GM23338 (cell line): ENCODE measurements around the gene GSTM2. TPM values are rescaled to one million over a fixed set of nuclear protein-coding genes. Genes with fewer than 3 reads are reported as not detected.

Source experiments
- ATAC-seq: fragments of 200-7000 bp; cut with Tn5 transposase; 3 replicates; pipeline ENCODE4 v1.9.1; 2020
- DNase-seq: peaks from one replicate; pipeline ENCODE4 v3.0.0-alpha.2; 2015; ENCODE audit warnings: low spot score
- H2AFZ ChIP-seq: fragments of 200-600 bp; sonication (generic); 2 replicates; pipeline ENCODE4 v1.8.0; 2016; ENCODE audit warnings: antibody characterized with exemption, mild to moderate bottlenecking, moderate library complexity
- H3F3A ChIP-seq: fragments of 200-600 bp; sonication (generic); replicated peaks from 2 replicates; pipeline ENCODE4 v1.8.0; 2017; ENCODE audit warnings: antibody characterized with exemption, mixed run types, low read depth
- H3K27ac ChIP-seq: fragments of 200-600 bp; sonication (generic); 2 replicates; pipeline ENCODE4 v1.6.1; 2016; ENCODE audit warnings: low read depth
- H3K27me3 ChIP-seq: fragments of 200-600 bp; sonication (generic); 2 replicates; pipeline ENCODE4 v1.8.0; 2016; ENCODE audit warnings: mild to moderate bottlenecking, mixed run types, moderate library complexity; ENCODE audit not compliant: insufficient read depth
- H3K36me3 ChIP-seq: fragments of 200-600 bp; sonication (generic); 2 replicates; pipeline ENCODE4 v1.8.0; 2016; ENCODE audit warnings: mild to moderate bottlenecking; ENCODE audit not compliant: insufficient read depth
- H3K4me1 ChIP-seq: fragments of 200-600 bp; sonication (generic); 2 replicates; pipeline ENCODE4 v1.8.0; 2016; ENCODE audit warnings: mild to moderate bottlenecking, moderate library complexity; ENCODE audit not compliant: insufficient read depth
- H3K4me2 ChIP-seq: fragments of 200-600 bp; sonication (generic); 2 replicates; pipeline ENCODE4 v1.7.1; 2017; ENCODE audit warnings: mixed run types
- H3K4me3 ChIP-seq: fragments of 200-600 bp; sonication (generic); 2 replicates; pipeline ENCODE4 v1.6.1; 2016; ENCODE audit warnings: mixed run types
- H3K79me2 ChIP-seq: fragments of 200-600 bp; sonication (generic); replicated peaks from 2 replicates; pipeline ENCODE4 v1.8.0; 2017; ENCODE audit warnings: mild to moderate bottlenecking; ENCODE audit not compliant: insufficient read depth
- H3K9me2 ChIP-seq: fragments of 200-600 bp; sonication (generic); 2 replicates; pipeline ENCODE4 v1.8.0; 2017; ENCODE audit not compliant: insufficient read depth
- H4K20me1 ChIP-seq: fragments of 200-600 bp; sonication (generic); replicated peaks from 2 replicates; pipeline ENCODE4 v1.8.0; 2017; ENCODE audit warnings: mild to moderate bottlenecking; ENCODE audit not compliant: insufficient read depth
- H3K27ac Mint-ChIP-seq: 2 replicates; pipeline ENCODE4 v1.8.0; 2020; ENCODE audit warnings: inconsistent platforms, mild to moderate bottlenecking, moderate library complexity, mixed read lengths
- H3K27me3 Mint-ChIP-seq: 3 replicates; pipeline ENCODE4 v1.8.0; 2022; ENCODE audit warnings: low read depth, mild to moderate bottlenecking, moderate library complexity, mixed read lengths, inconsistent platforms; ENCODE audit not compliant: insufficient read depth, poor library complexity
- H3K36me3 Mint-ChIP-seq: 3 replicates; pipeline ENCODE4 v1.8.0; 2021; ENCODE audit warnings: low read depth, mild to moderate bottlenecking, inconsistent platforms, moderate library complexity, mixed read lengths
- H3K4me1 Mint-ChIP-seq: 3 replicates; pipeline ENCODE4 v1.8.0; 2020; ENCODE audit warnings: mild to moderate bottlenecking, inconsistent platforms, mixed read lengths
- H3K4me3 Mint-ChIP-seq: 3 replicates; pipeline ENCODE4 v1.8.0; 2021; ENCODE audit warnings: moderate library complexity, mild to moderate bottlenecking, inconsistent platforms, mixed read lengths
- H3K9me3 Mint-ChIP-seq: 3 replicates; pipeline ENCODE4 v1.8.0; 2020; ENCODE audit warnings: moderate library complexity, mild to moderate bottlenecking, inconsistent platforms, mixed read lengths
- CREB1 ChIP-seq: fragments of 250-450 bp; sonication (Bioruptor Pico); IDR thresholded peaks from 2 replicates; pipeline ENCODE4 v1.5.0; 2020; ENCODE audit warnings: low read depth, mild to moderate bottlenecking, moderate library complexity
- CTCF ChIP-seq, 2 experiments: fragments of 200-600 bp in 1 of 2; sonication (generic) in 1 of 2; conservative IDR thresholded peaks; 2 replicates each; pipeline versions ENCODE4 v1.5.1 to v1.6.1; 2016 to 2017; ENCODE audit warnings: antibody characterized with exemption in 2 of 2, low read depth in 2 of 2, mild to moderate bottlenecking in 2 of 2, moderate library complexity in 1 of 2
- ETS1 ChIP-seq: IDR thresholded peaks from 2 replicates; pipeline ENCODE4 v1.6.1; 2016; ENCODE audit warnings: antibody characterized with exemption
- EZH2 ChIP-seq: fragments of 200-600 bp; sonication (generic); IDR thresholded peaks from one replicate; pipeline ENCODE4 v1.8.0; 2017; ENCODE audit warnings: antibody characterized with exemption, mild to moderate bottlenecking, low read depth; ENCODE audit not compliant: unreplicated experiment
- EZH2phosphoT487 ChIP-seq: fragments of 200-600 bp; sonication (generic); IDR thresholded peaks from one replicate; pipeline ENCODE4 v1.8.1; 2018; ENCODE audit warnings: antibody characterized with exemption; ENCODE audit not compliant: unreplicated experiment
- JUNB ChIP-seq: IDR thresholded peaks from one replicate; pipeline ENCODE4 v1.6.1; 2016; ENCODE audit warnings: antibody characterized with exemption; ENCODE audit not compliant: unreplicated experiment
- NANOG ChIP-seq: IDR thresholded peaks from 2 replicates; pipeline ENCODE4 v1.6.1; 2016; ENCODE audit warnings: antibody characterized with exemption, borderline replicate concordance
- POLR2AphosphoS5 ChIP-seq: IDR thresholded peaks from 2 replicates; pipeline ENCODE4 v1.6.1; 2016; ENCODE audit warnings: antibody characterized with exemption, low read depth
- REST ChIP-seq: IDR thresholded peaks from one replicate; pipeline ENCODE4 v1.6.1; 2018; ENCODE audit warnings: antibody characterized with exemption; ENCODE audit not compliant: unreplicated experiment
- STAT1 ChIP-seq: IDR thresholded peaks from one replicate; pipeline ENCODE4 v1.6.1; 2016; ENCODE audit warnings: antibody characterized with exemption; ENCODE audit not compliant: unreplicated experiment
- ZNF114 ChIP-seq: fragments of 250-450 bp; sonication (Bioruptor Pico); IDR thresholded peaks from 2 replicates; pipeline ENCODE4 v1.5.0; 2020; ENCODE audit warnings: mild to moderate bottlenecking, moderate library complexity
- ZNF331 ChIP-seq: fragments of 250-450 bp; sonication (Bioruptor Pico); IDR thresholded peaks from 2 replicates; pipeline ENCODE4 v1.5.0; 2020; ENCODE audit warnings: low read depth, mild to moderate bottlenecking, moderate library complexity
- polyA plus RNA-seq: library from polyadenylated mRNA; unstranded; fragments of >200 nt; fragmentation: Nextera tagmentation; extraction: Ambion mirVana; gene quantifications from 2 replicates; pipeline ENCODE4 v1.2.1, GENCODE V29; 2016
- total RNA-seq: library from RNA; depleted of rRNA; stranded (reverse); fragments of >200 nt; shearing (Covaris generic); gene quantifications from 2 replicates; pipeline ENCODE4 v1.2.3, GENCODE V29; 2014
- TF ChIP-seq, protein P1 (sequence below): fragments of 250-450 bp; sonication (Bioruptor Pico); IDR thresholded peaks from 2 replicates; pipeline ENCODE4 v1.5.0; 2020; ENCODE audit warnings: mild to moderate bottlenecking, moderate library complexity

GSTM2 gene
- total and polyA plus RNA-seq, 2 experiments from 2014 or later, result 8.9 to 16.0 TPM

DNA sequence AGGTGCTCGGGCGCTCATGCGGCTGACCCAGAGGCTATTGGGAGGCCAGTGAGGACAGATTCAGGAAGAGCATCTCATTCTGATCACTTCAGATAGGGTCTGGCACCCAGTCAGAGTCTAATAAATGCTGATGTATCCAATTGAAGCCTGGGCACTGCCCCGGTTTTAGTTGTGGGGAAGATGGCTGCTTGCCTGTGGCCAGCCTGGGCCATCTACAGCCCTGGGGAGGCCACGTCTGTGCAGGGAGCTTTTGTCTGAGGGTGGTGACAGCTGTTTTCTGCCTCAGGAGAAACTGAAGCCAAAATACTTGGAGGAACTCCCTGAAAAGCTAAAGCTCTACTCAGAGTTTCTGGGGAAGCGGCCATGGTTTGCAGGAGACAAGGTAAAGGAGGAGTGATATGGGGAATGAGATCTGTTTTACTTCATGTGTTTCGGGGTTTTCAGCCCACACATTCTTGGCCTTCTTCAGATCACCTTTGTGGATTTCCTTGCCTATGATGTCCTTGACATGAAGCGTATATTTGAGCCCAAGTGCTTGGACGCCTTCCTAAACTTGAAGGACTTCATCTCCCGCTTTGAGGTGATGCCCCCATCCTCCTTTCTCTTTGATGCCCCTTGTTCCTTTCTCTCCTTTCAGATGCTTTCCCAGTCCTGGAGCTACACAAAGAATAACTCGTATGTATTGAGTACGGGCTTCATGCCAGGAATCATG is 47.0 kb downstream of the GSTM2 start:
- no peaks in the 10 kb centered on the region for H3K9me2 ChIP-seq
- Mint-ChIP-seq H3K4me3 (no peak overlapping the region), H3K27ac (no peak overlapping the region), H3K27me3 (peaks cover 3% of the 10 kb centered on the region), H3K4me1 (no peaks in the 10 kb centered on the region; the same call in 2 of the 3 replicates), H3K36me3 (no peaks in the 10 kb centered on the region), H3K9me3 (no peaks in the 10 kb centered on the region; the same call in 2 of the 3 replicates)
- no peak for ATAC-seq
- no peak overlapping the region for H3K4me3 ChIP-seq
- TF ChIP-seq CREB1 (CRISPR knock-in tag) (no peak), CTCF (conservative IDR thresholded peaks at IDR 0.05; ENCODE audit: low read depth in 2 of 2) (no peak), STAT1 (no peak), JUNB (no peak), ETS1 (no peak), POLR2AphosphoS5 (no peak), ZNF331 (CRISPR knock-in tag) (no peak), NANOG (no peak), ZNF114 (no peak), EZH2 (no peak), EZH2phosphoT487 (no peak), REST (no peak)
- TF ChIP-seq, protein P1, sequence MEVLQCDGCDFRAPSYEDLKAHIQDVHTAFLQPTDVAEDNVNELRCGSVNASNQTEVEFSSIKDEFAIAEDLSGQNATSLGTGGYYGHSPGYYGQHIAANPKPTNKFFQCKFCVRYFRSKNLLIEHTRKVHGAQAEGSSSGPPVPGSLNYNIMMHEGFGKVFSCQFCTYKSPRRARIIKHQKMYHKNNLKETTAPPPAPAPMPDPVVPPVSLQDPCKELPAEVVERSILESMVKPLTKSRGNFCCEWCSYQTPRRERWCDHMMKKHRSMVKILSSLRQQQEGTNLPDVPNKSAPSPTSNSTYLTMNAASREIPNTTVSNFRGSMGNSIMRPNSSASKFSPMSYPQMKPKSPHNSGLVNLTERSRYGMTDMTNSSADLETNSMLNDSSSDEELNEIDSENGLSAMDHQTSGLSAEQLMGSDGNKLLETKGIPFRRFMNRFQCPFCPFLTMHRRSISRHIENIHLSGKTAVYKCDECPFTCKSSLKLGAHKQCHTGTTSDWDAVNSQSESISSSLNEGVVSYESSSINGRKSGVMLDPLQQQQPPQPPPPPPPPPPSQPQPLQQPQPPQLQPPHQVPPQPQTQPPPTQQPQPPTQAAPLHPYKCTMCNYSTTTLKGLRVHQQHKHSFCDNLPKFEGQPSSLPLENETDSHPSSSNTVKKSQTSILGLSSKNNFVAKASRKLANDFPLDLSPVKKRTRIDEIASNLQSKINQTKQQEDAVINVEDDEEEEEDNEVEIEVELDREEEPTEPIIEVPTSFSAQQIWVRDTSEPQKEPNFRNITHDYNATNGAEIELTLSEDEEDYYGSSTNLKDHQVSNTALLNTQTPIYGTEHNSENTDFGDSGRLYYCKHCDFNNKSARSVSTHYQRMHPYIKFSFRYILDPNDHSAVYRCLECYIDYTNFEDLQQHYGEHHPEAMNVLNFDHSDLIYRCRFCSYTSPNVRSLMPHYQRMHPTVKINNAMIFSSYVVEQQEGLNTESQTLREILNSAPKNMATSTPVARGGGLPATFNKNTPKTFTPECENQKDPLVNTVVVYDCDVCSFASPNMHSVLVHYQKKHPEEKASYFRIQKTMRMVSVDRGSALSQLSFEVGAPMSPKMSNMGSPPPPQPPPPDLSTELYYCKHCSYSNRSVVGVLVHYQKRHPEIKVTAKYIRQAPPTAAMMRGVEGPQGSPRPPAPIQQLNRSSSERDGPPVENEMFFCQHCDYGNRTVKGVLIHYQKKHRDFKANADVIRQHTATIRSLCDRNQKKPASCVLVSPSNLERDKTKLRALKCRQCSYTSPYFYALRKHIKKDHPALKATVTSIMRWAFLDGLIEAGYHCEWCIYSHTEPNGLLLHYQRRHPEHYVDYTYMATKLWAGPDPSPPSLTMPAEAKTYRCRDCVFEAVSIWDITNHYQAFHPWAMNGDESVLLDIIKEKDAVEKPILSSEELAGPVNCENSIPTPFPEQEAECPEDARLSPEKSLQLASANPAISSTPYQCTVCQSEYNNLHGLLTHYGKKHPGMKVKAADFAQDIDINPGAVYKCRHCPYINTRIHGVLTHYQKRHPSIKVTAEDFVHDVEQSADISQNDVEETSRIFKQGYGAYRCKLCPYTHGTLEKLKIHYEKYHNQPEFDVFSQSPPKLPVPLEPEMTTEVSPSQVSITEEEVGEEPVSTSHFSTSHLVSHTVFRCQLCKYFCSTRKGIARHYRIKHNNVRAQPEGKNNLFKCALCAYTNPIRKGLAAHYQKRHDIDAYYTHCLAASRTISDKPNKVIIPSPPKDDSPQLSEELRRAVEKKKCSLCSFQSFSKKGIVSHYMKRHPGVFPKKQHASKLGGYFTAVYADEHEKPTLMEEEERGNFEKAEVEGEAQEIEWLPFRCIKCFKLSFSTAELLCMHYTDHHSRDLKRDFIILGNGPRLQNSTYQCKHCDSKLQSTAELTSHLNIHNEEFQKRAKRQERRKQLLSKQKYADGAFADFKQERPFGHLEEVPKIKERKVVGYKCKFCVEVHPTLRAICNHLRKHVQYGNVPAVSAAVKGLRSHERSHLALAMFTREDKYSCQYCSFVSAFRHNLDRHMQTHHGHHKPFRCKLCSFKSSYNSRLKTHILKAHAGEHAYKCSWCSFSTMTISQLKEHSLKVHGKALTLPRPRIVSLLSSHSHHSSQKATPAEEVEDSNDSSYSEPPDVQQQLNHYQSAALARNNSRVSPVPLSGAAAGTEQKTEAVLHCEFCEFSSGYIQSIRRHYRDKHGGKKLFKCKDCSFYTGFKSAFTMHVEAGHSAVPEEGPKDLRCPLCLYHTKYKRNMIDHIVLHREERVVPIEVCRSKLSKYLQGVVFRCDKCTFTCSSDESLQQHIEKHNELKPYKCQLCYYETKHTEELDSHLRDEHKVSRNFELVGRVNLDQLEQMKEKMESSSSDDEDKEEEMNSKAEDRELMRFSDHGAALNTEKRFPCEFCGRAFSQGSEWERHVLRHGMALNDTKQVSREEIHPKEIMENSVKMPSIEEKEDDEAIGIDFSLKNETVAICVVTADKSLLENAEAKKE (CRISPR knock-in tag), result no peak
- H3F3A ChIP-seq, result no peaks in the 10 kb centered on the region
- no peaks in the 10 kb centered on the region for H3K36me3 ChIP-seq
- H3K4me2 ChIP-seq, result no peak overlapping the region
- H3K27ac ChIP-seq, result no peak overlapping the region
- no peaks in the 10 kb centered on the region for H4K20me1 ChIP-seq
- no peaks in the 10 kb centered on the region for H3K27me3 ChIP-seq
- no peaks in the 10 kb centered on the region for H3K4me1 ChIP-seq
- no peaks in the 10 kb centered on the region for H3K79me2 ChIP-seq
- H2AFZ ChIP-seq, result no peak overlapping the region
- no peak for DNase-seq
